ENCODE results near the gene ZNF385D. TPM values are rescaled to one million over a fixed set of nuclear protein-coding genes. Genes with fewer than 3 reads are reported as not detected.

Gene ZNF385D
- total RNA-seq, 2 donors from 2014 or later = 1.5 to 2.6 TPM

DNA sequence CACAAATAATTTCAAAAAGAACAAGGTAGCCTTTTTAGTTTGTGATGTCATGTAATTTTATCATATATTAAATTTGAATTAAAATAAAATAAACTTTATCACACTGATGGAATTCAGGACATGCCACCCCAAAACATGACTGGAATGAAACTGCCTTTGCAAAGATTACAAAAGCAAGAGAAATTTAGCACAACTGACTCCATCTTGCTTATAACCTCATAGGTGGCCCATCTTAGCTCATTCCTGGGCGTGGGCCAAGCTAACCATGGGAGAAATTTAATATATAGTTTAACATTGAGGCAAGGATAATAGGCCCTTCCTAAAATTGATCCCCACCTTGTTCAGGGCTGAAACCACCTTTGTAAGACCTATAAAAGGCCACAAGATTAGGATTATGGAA is 235.6 kb downstream of the ZNF385D start:
- DNase-seq = no peak
- H3K9ac ChIP-seq (ENCODE audit: low read depth in 2 of 2, low read length in 2 of 2) = no peak overlapping the region
- no peak overlapping the region for H3K27ac ChIP-seq
- H3K4me1 ChIP-seq = no peaks in the 10 kb centered on the region
- no peak overlapping the region for H3K4me3 ChIP-seq
- no peaks in the 10 kb centered on the region for H3K36me3 ChIP-seq
- intact Hi-C loops (cut with DNase I) = no loop called here
- no peaks in the 10 kb centered on the region for H3K9me3 ChIP-seq
- TF ChIP-seq, protein P1, sequence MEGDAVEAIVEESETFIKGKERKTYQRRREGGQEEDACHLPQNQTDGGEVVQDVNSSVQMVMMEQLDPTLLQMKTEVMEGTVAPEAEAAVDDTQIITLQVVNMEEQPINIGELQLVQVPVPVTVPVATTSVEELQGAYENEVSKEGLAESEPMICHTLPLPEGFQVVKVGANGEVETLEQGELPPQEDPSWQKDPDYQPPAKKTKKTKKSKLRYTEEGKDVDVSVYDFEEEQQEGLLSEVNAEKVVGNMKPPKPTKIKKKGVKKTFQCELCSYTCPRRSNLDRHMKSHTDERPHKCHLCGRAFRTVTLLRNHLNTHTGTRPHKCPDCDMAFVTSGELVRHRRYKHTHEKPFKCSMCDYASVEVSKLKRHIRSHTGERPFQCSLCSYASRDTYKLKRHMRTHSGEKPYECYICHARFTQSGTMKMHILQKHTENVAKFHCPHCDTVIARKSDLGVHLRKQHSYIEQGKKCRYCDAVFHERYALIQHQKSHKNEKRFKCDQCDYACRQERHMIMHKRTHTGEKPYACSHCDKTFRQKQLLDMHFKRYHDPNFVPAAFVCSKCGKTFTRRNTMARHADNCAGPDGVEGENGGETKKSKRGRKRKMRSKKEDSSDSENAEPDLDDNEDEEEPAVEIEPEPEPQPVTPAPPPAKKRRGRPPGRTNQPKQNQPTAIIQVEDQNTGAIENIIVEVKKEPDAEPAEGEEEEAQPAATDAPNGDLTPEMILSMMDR (IDR thresholded peaks at IDR 0.05) = no peak
- H3K27me3 ChIP-seq = no peaks in the 10 kb centered on the region

DNA sequence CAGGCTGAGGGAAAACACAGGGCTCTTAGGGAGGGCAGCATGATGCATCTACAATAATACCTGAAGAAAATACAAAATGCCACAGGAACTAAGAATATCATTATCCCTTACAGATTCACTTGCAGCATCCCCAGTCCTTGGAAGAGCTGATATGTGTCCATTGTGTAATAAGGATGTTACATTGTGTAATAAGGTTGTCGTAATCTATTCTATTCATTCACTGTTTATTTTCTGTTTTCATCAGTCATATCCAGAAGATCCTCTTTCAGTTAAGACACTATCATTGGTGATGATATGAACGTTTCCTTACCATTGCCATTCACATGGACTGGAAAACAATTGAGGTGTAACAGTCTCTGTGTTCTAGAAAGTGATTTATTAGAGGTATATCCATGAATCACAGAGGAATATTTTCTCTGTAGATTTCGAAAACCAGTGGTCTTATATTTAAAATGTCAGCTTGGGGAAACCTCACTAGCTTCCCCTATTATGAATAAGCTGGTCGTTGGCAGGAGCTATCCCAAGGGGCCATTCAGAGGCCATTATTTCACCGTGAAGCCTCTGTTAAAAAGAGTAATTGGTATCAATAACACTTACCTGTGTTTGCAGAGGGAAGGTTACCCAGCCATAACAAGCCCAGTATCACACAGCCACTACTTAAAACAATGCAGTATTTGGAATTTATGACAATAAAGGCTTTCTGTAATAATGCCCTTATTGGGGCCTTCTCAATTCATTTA is 241.1 kb downstream of the ZNF385D start:
- Histone ChIP-seq H3K9ac (ENCODE audit: low read depth in 2 of 2, low read length in 2 of 2) (no peak overlapping the region), H3K9me3 (no peaks in the 10 kb centered on the region), H3K27me3 (no peaks in the 10 kb centered on the region), H3K36me3 (no peaks in the 10 kb centered on the region), H3K4me3 (no peak overlapping the region), H3K4me1 (no peaks in the 10 kb centered on the region), H3K27ac (no peak overlapping the region)
- DNase-seq = no peak
- TF ChIP-seq, protein P1 (IDR thresholded peaks at IDR 0.05) = no peak
- intact Hi-C loops (cut with DNase I) = no loop called here

DNA sequence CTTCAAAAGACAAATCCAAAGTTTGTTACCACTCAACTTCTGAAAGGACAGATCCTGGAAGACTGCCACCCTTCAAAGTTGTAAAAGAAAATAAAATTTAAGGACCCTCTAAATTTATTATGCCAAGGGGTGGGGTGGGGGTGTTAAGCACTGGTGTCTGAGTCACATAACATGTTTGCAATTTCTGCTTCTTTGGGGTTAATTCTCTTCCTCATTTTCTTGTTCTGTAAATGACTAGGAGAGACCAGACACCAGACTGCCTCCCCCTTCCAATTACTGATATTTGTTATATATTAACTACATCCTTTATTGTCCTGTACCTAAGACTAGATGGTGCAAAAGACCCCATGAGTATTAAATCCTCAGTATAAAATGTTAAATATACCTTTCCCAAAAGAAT is 242.8 kb downstream of the ZNF385D start:
- Histone ChIP-seq H3K9me3 (no peaks in the 10 kb centered on the region), H3K36me3 (no peaks in the 10 kb centered on the region), H3K4me3 (no peak overlapping the region)

DNA sequence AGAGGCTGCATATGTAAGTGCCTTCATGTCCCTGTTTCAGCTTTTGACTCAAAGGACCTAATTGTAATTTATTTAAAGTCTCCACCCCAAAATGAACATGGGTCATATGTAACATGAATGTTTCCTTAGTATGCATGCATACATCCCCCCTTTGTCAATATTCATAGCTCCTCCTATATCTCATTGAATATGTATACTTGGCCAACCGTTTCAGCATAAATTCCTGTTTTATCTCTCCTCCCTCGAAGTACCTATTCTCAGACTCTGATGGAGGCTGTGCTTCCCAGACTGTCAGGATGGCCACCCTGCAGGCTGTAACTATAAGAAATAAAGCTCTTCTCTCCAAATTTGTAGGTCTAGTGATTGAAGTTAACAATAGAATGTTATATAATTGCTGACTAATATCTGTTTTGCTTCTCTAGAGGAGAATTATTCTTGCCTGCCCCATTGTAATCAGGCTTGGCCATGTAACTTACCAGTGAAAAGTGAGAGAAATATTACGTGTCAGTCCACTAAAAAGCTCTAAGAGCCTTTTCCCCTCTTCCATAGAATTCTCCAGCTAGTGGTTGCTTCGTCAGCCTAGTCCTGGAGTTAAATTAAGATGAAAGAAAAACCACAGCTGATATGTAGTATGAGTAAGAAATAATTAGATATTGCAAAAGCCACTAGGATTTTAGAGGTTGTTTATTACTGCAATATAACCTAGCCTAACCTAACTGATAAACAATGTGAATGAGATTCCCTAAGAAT is 245.1 kb downstream of the ZNF385D start:
- DNase-seq = no peak
- intact Hi-C loops (cut with DNase I) = no loop called here
- H3K36me3 ChIP-seq = no peaks in the 10 kb centered on the region
- no peaks in the 10 kb centered on the region for H3K4me1 ChIP-seq
- H3K27ac ChIP-seq = no peak overlapping the region
- H3K27me3 ChIP-seq = no peaks in the 10 kb centered on the region
- H3K4me3 ChIP-seq = no peak overlapping the region
- H3K9ac ChIP-seq (ENCODE audit: low read depth in 2 of 2, low read length in 2 of 2) = no peak overlapping the region
- TF ChIP-seq, protein P1 (IDR thresholded peaks at IDR 0.05) = no peak
- no peaks in the 10 kb centered on the region for H3K9me3 ChIP-seq

More for the DNA sequence above, 242.8 kb downstream of the ZNF385D start:
- intact Hi-C loops (cut with DNase I) = no loop called here
- no peak overlapping the region for H3K9ac ChIP-seq (ENCODE audit: low read depth in 2 of 2, low read length in 2 of 2)
- H3K27me3 ChIP-seq = no peaks in the 10 kb centered on the region
- H3K4me1 ChIP-seq = no peaks in the 10 kb centered on the region
- H3K27ac ChIP-seq = no peak overlapping the region
- TF ChIP-seq, protein P1 (IDR thresholded peaks at IDR 0.05) = no peak
- no peak for DNase-seq

DNA sequence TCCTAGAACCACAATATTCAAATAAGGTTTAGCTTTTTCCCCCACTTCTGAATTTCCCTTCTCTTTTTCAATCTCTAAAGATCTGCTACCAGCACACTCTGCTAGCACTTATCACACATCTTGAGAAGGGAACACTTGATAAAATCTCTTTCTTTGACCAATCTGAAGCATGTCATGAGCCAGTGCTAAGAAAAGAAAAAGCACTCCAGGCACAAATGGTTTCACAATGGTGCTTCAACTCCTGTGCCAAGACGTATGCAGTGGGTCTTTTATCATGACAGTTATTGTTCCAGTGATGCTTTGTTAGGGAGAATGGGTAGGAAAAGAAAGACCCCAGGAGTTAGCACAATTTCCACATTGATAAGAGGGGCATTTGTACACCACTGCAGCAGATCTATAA is 248.4 kb downstream of the ZNF385D start:
- DNase-seq = no peak
- intact Hi-C loops (cut with DNase I) = no loop called here
- TF ChIP-seq, protein P1 (IDR thresholded peaks at IDR 0.05) = no peak
- Histone ChIP-seq H3K27ac (no peak overlapping the region), H3K27me3 (no peaks in the 10 kb centered on the region), H3K4me1 (no peaks in the 10 kb centered on the region), H3K9ac (ENCODE audit: low read depth in 2 of 2, low read length in 2 of 2) (no peak overlapping the region), H3K4me3 (no peak overlapping the region), H3K36me3 (no peaks in the 10 kb centered on the region), H3K9me3 (no peaks in the 10 kb centered on the region)

All from colonic mucosa (tissue), 4 donors.